Measurements from ENCODE around the gene GPR180. TPM values are rescaled to one million over a fixed set of nuclear protein-coding genes. Genes with fewer than 3 reads are reported as not detected.

GPR180 gene
- 11.6 TPM for total RNA-seq

GRCh38 chr13:94601446-94602431, at the start of gene GPR180:
Gene GPR180 (plus strand): TSS chr13:94601857. CDS start chr13:94601928, 71 bp downstream.
- DNase-seq: peak; percentile 100

GRCh38 chr13:94552095-94552494, 49.6 kb upstream of the GPR180 start:
- DNase-seq: no peak

GRCh38 chr13:94553766-94554165, 47.9 kb upstream of the GPR180 start:
- no peak for DNase-seq

- no peak for DNase-seq
These were observed 45.6 kb upstream of the GPR180 start for GRCh38 chr13:94556041-94556440.

- no peak for DNase-seq
These were observed 45.0 kb upstream of the GPR180 start for GRCh38 chr13:94556621-94557020.

GRCh38 chr13:94557684-94558235, 43.9 kb upstream of the GPR180 start:
- peak; percentile 8 for DNase-seq

DNA sequence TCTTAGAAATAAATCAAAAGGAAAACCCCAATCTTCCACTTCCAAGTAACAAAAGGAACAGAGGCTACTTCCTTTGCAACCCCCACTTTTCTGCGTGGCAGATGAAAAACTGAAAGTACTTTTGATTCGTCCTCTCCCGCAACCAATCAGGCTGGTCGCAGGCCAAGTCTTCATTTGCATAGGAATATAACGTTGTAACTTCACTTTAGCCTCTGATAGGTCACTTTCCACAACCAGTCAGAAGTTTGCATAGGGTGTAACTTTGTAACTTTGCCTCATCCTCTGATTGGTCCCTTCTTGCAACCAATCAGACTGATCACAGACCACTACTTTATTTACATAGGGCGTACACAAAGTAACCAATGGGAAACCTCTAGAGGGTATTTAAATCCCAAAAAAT, 42.9 kb upstream of the GPR180 start:
- DNase-seq: no peak

DNA sequence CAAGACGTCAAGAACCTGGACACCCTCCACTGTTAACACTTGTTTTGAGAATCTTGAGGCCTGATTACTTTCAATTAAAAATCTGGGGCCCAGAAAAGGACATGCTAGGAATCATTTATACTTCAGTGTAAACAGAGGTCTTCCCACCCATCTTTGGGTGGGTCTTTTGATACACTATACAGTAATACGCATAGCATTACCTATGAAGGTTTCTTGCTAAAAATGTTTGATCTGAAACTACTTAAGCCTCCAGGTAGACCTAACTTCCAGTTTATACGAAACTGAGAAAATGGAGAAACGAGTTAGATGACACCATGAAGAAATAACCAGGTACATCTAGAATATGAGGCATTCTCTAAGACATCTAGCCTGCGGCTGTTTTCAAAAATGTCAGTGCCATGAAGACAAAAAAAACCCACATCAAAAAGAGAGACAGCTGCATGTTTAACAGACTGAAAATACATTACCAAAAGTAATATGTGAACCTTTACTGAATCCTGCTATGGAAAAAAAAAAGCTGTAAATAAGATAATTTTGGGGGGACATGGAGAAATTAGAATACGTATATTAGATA, 42.3 kb upstream of the GPR180 start:
- DNase-seq: no peak

- no peak for DNase-seq
These were observed 41.5 kb upstream of the GPR180 start for GRCh38 chr13:94560116-94560515.

DNA sequence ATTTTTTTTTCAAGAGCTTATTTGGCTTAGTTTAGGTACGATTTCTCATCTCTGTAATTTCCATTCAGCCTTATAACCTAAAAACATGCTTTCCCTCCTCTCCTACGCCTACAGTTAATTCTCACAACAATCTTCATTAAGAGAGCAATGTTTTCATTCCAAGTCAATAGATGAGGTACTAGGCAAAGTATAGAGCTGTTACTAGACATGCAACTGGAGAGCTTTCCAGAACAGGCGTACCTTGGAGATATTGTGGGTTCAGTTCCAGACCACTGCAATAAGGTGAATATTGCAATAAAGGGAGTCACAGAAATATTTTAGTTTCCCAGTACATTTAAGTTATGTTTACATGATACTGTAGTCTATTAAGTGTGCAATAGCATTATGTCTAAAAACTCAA, 40.5 kb upstream of the GPR180 start:
- no peak for DNase-seq

GRCh38 chr13:94567581-94567980, 34.1 kb upstream of the GPR180 start:
- DNase-seq: no peak

- no peak for DNase-seq
These were observed 33.2 kb upstream of the GPR180 start for GRCh38 chr13:94568443-94568842.

DNA sequence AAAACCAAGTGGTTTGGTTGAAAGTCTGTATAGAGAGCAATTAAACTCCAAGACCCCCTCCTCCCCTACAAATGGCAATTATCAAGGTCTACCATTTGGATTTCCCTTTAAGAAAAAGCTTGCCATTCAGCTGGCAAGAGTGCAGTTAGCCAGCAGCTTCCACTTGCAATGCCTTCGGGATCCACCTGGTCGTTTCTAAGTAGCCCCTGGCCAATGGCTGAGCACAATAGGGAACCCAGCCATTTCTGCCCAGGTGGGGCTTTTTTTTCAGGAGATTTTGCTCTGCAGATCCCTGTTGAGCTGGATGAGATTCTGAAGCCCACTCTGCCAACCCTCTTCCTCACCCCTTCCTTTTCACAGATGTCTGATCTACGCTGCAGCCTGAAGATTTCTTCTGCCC, 32.0 kb upstream of the GPR180 start:
- no peak for DNase-seq

- DNase-seq: no peak
These were observed 22.6 kb upstream of the GPR180 start for GRCh38 chr13:94579063-94579462.

GRCh38 chr13:94583926-94584325, 17.7 kb upstream of the GPR180 start:
- DNase-seq: no peak

- DNase-seq: no peak
These were observed 16.0 kb upstream of the GPR180 start for GRCh38 chr13:94585543-94586101.

DNA sequence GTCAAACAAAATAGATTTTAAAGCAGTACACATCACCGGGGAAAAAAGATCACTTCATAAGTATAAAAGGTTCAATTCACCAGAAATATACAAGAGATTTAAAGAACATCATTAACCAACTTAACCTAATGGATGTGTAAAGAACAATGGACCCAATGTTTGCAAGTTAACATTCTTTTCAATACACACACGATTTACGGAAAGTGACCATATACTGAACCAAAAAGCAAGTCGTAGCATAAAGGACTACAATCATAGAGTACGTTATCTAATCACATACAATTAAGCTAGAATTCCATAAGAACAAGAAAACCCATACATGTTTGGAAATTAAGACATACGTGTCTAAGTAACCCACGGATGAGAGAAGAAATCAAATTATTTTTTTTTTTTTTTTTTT, 15.3 kb upstream of the GPR180 start:
- DNase-seq: no peak

- peak; percentile 6 for DNase-seq
These were observed 13.1 kb upstream of the GPR180 start for GRCh38 chr13:94588541-94588940.

GRCh38 chr13:94590744-94591143, 10.9 kb upstream of the GPR180 start:
- no peak for DNase-seq

DNA sequence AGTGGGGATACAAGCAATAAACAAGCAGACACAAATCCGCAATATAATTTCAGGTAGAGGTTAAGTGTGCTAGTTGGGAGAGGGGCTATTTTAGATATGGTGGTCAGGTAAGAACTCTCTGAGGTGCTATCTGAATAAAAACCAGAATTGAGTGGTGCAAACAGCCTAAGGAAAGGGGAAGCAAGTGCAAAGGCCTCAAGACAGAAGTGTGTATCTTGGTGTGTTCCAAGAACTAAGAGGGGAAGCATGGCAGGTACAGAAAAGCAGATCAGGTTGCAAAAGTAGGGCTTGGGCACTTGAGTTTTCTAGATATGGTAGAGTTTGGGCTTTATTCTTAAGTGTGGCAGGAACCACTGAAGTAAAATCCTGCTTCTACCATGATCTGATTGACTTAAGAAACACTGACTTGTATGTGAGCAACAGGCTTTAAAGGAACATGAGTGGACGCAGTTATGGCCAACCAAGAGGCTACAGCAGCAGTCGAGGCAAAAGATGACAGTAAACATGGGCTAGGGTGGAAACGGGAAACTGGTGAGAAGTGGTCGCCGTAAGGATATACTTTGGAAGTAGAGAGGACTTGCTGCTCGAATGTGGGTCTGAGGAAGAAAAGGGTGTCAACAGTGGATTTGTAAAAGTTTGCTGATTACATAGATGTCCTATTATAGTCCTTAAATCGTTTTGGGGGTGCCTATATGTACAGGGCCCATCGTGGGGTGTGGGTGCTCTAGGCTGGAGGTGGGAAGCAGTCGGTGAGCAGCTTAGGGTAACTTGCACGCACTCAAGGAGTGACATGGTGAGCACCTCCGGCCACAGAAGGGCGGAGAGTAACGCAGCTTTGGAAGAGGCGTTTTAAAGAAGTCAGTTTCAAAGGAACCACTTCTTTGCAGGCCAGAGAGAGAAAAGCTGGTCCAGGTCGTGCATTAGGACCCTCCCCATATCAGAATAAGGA, 6.4 kb upstream of the GPR180 start:
- peak; percentile 45 for DNase-seq

- DNase-seq: peak; percentile 96
These were observed 5.6 kb upstream of the GPR180 start, which contains the start of gene TGDS for GRCh38 chr13:94595950-94596574. Gene TGDS (minus strand): TSS chr13:94596152. CDS start chr13:94596136, 16 bp downstream.
